Neuronal stem cell (in vitro differentiated cells): ENCODE measurements around the gene SLC25A10.
"Not testable (repeated sequence)": the region's sequence is repeated elsewhere in the genome, so short reads cannot be mapped to it uniquely, and the experiment has no call there.

Source experiments
- DNase-seq: peaks from one replicate; pipeline ENCODE4 v3.0.0-alpha.2; 2013; ENCODE audit warnings: low spot score
- H2AFZ ChIP-seq: one replicate; pipeline ENCODE4 v1.6.1; 2013; ENCODE audit warnings: mild to moderate bottlenecking, low read length, inconsistent platforms
- H2AK5ac ChIP-seq: 2 replicates; pipeline ENCODE4 v1.6.1; 2013; ENCODE audit warnings: low read depth, mild to moderate bottlenecking, inconsistent platforms, low read length, moderate library complexity, mixed read lengths
- H2BK120ac ChIP-seq: 2 replicates; pipeline ENCODE4 v1.6.1; 2013; ENCODE audit warnings: low read depth, mild to moderate bottlenecking, inconsistent platforms, low read length, moderate library complexity, mixed read lengths
- H2BK12ac ChIP-seq: one replicate; pipeline ENCODE4 v1.6.1; 2013; ENCODE audit warnings: low read length, inconsistent platforms
- H2BK15ac ChIP-seq: 2 replicates; pipeline ENCODE4 v1.6.1; 2013; ENCODE audit warnings: mild to moderate bottlenecking, low read length, inconsistent platforms, mixed read lengths
- H2BK5ac ChIP-seq: one replicate; pipeline ENCODE4 v1.6.1; 2013; ENCODE audit warnings: inconsistent platforms, mild to moderate bottlenecking, low read length, moderate library complexity
- H3K14ac ChIP-seq: one replicate; pipeline ENCODE4 v1.6.1; 2013; ENCODE audit warnings: low read length, inconsistent platforms
- H3K18ac ChIP-seq: 2 replicates; pipeline ENCODE4 v1.6.1; 2013; ENCODE audit warnings: low read length, inconsistent platforms
- H3K23ac ChIP-seq: 2 replicates; pipeline ENCODE4 v1.6.1; 2013; ENCODE audit warnings: low read depth, mild to moderate bottlenecking, mixed read lengths, low read length, inconsistent platforms; ENCODE audit not compliant: poor library complexity
- H3K27ac ChIP-seq: replicated peaks from 3 replicates; pipeline ENCODE4 v1.5.1; 2013; ENCODE audit warnings: low read length, inconsistent platforms
- H3K27me3 ChIP-seq, 3 experiments: 2 replicates each; pipeline ENCODE4 v1.6.1; 2013; ENCODE audit warnings: low read length in 3 of 3, mild to moderate bottlenecking in 2 of 3, inconsistent platforms in 1 of 3, low read depth in 1 of 3, mixed read lengths in 1 of 3, moderate library complexity in 1 of 3; ENCODE audit not compliant: control insufficient read depth in 3 of 3, insufficient read depth in 3 of 3
- H3K36me3 ChIP-seq, 2 donors: replicated peaks in 1 of 2; 2 replicates each; pipeline ENCODE4 v1.6.1; 2013; ENCODE audit warnings: low read length in 2 of 2; ENCODE audit not compliant: control insufficient read depth in 2 of 2, insufficient read depth in 2 of 2
- H3K4ac ChIP-seq: 2 replicates; pipeline ENCODE4 v1.6.1; 2013; ENCODE audit warnings: inconsistent platforms, mild to moderate bottlenecking, low read length, moderate library complexity
- H3K4me1 ChIP-seq, 2 donors: 1 replicate in 1 of 2; 2 replicates in 1 of 2; pipeline ENCODE4 v1.6.1; 2013; ENCODE audit warnings: low read length in 2 of 2, low read depth in 1 of 2; ENCODE audit not compliant: control insufficient read depth in 2 of 2, insufficient read depth in 1 of 2
- H3K4me2 ChIP-seq: one replicate; pipeline ENCODE4 v1.6.1; 2013; ENCODE audit warnings: mild to moderate bottlenecking, low read length, inconsistent platforms; ENCODE audit not compliant: insufficient read depth, poor library complexity, severe bottlenecking
- H3K4me3 ChIP-seq, 2 donors: 2 replicates each; pipeline ENCODE4 v1.5.1; 2013; ENCODE audit warnings: low read length in 2 of 2, mild to moderate bottlenecking in 2 of 2, inconsistent platforms in 1 of 2, moderate library complexity in 1 of 2
- H3K79me1 ChIP-seq: one replicate; pipeline ENCODE4 v1.6.1; 2013; ENCODE audit warnings: low read depth, mild to moderate bottlenecking, inconsistent platforms, low read length, moderate library complexity
- H3K9ac ChIP-seq: one replicate; pipeline ENCODE4 v1.6.1; 2013; ENCODE audit warnings: mild to moderate bottlenecking, low read depth, low read length, inconsistent platforms; ENCODE audit not compliant: poor library complexity
- H3K9me3 ChIP-seq, 2 donors: replicated peaks in 1 of 2; 2 replicates each; pipeline versions ENCODE3 to v1.6.1; 2013; ENCODE audit warnings: low read length in 2 of 2, mild to moderate bottlenecking in 2 of 2, inconsistent platforms in 1 of 2, low read depth in 1 of 2, mixed read lengths in 1 of 2, moderate library complexity in 1 of 2; ENCODE audit not compliant: control insufficient read depth in 2 of 2, insufficient read depth in 1 of 2
- H4K8ac ChIP-seq: one replicate; pipeline ENCODE4 v1.6.1; 2013; ENCODE audit warnings: low read depth, mild to moderate bottlenecking, inconsistent platforms, low read length, moderate library complexity
- H4K91ac ChIP-seq: one replicate; pipeline ENCODE4 v1.6.1; 2013; ENCODE audit warnings: low read length, low read depth, mild to moderate bottlenecking, inconsistent platforms; ENCODE audit not compliant: poor library complexity
- WGBS, 2 donors: extraction: QIAGEN DNeasy Blood & Tissue Kit; methylation state at CpG; one replicate each; pipeline ENCODE4 v1.1.7; 2013; ENCODE audit warnings: missing lambda C conversion rate in 2 of 2, mixed read lengths in 1 of 2; ENCODE audit not compliant: insufficient read length in 2 of 2, insufficient replicate concordance in 1 of 2; ENCODE audit errors: extremely low coverage in 2 of 2; 5-methylcytosine and 5-hydroxymethylcytosine counted together

The SLC25A10 gene

GRCh38 chr17:81672954-81673353 is 39.1 kb upstream of the SLC25A10 start:
- H4K91ac ChIP-seq = no peak overlapping the region
- no peak overlapping the region for H3K4ac ChIP-seq
- H3K27ac ChIP-seq = no peak overlapping the region
- no peak overlapping the region for H2AFZ ChIP-seq
- no peak overlapping the region for H2AK5ac ChIP-seq
- no peak for DNase-seq
- no peak overlapping the region for H3K14ac ChIP-seq
- H3K36me3 ChIP-seq = peaks cover 51 to 76% of the 10 kb centered on the region in 2 donors
- no peak overlapping the region for H3K4me3 ChIP-seq
- no peak overlapping the region for H2BK5ac ChIP-seq
- no peak overlapping the region for H2BK12ac ChIP-seq
- H2BK15ac ChIP-seq = no peak overlapping the region
- H3K23ac ChIP-seq = no peak overlapping the region
- peaks cover 12% of the 10 kb centered on the region for H3K79me1 ChIP-seq
- H3K9me3 ChIP-seq = no peaks in the 10 kb centered on the region
- H2BK120ac ChIP-seq = no peak overlapping the region
- no CpG with 5 or more reads among the region's 16 CpGs for WGBS, 2 donors
- no peak overlapping the region for H3K18ac ChIP-seq
- no peak overlapping the region for H4K8ac ChIP-seq
- no peak overlapping the region for H3K9ac ChIP-seq
- H3K4me2 ChIP-seq = no peak overlapping the region
- no peaks in the 10 kb centered on the region for H3K27me3 ChIP-seq
- peaks cover 0 to 3% of the 10 kb centered on the region in 2 donors for H3K4me1 ChIP-seq

GRCh38 chr17:81673561-81674258 is 38.4 kb upstream of the SLC25A10 start:
- Histone ChIP-seq H3K27ac (no peak overlapping the region), H2BK120ac (no peak overlapping the region), H3K4me2 (no peak overlapping the region), H3K18ac (no peak overlapping the region), H3K27me3 (no peaks in the 10 kb centered on the region), H2AFZ (no peak overlapping the region), H2BK5ac (no peak overlapping the region), H3K9me3 (no peaks in the 10 kb centered on the region), H3K4me1 (no peaks in the 10 kb centered on the region), H2BK15ac (no peak overlapping the region), H3K36me3 (peaks cover 44 to 69% of the 10 kb centered on the region in 2 donors), H3K79me1 (peaks cover 11% of the 10 kb centered on the region), H3K4ac (no peak overlapping the region), H3K23ac (no peak overlapping the region), H2AK5ac (no peak overlapping the region), H3K4me3 (no peak overlapping the region), H3K14ac (no peak overlapping the region), H4K8ac (no peak overlapping the region), H2BK12ac (no peak overlapping the region), H4K91ac (no peak overlapping the region), H3K9ac (peak overlapping the region; percentile 44)
- WGBS, 2 donors = no CpG with 5 or more reads among the region's 18 CpGs
- no peak for DNase-seq

DNA sequence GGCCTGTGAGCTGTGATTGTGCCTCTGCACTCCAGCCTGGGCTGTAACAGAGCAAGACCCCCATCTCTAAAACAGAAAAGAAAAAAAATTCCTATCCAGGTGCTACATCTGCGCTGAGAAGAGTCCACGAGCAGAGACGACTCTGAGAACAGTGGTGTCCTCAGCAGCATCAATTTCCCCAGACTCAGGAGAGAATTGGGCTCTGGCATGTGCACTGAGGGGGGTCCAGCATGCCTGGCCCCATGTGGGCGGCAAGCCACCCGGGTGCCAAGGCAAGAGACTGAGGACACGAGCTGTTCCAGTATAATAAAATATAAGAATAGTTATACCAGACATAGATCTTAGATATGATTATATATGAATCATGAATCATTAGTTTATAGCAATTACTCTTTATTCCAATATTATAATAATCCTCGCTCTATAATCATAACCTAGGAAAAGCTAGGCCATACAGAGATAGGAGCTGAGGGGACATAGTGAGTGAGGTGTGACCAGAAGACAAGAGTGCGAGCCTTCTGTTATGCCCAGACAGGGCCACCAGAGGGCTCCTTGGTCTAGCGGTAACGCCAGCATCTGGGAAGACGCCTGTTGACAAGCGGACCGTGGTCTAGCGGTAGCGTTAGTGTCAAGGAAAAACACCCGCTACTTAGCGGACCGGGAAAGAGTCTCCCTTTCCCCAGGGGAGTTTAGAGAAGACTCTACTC is 36.4 kb upstream of the SLC25A10 start:
- H3K4me3 ChIP-seq, H4K8ac ChIP-seq, H3K27me3 ChIP-seq, H3K4me1 ChIP-seq, H3K18ac ChIP-seq, H2AK5ac ChIP-seq, H2BK12ac ChIP-seq, H3K23ac ChIP-seq, DNase-seq, H3K4ac ChIP-seq, H3K9me3 ChIP-seq, H2AFZ ChIP-seq, H2BK120ac ChIP-seq, H3K4me2 ChIP-seq, H2BK5ac ChIP-seq, H4K91ac ChIP-seq, H3K27ac ChIP-seq, H2BK15ac ChIP-seq, H3K14ac ChIP-seq: not testable (repeated sequence)
- peaks cover 32 to 62% of the 10 kb centered on the region in 2 donors for H3K36me3 ChIP-seq
- peaks cover 11% of the 10 kb centered on the region for H3K79me1 ChIP-seq
- H3K9ac ChIP-seq = peak overlapping the region; percentile 24
- WGBS, 2 donors = no CpG with 5 or more reads among the region's 18 CpGs

- H3K4ac ChIP-seq = no peak overlapping the region
- peak overlapping the region; percentile 38 for H3K14ac ChIP-seq
- H2BK15ac ChIP-seq = no peak overlapping the region
- H3K9ac ChIP-seq = no peak overlapping the region
- H4K8ac ChIP-seq = peak overlapping the region; percentile 82
- H2BK120ac ChIP-seq = no peak overlapping the region
- H3K27ac ChIP-seq = no peak overlapping the region
- peak overlapping the region; percentile 37 for H2AK5ac ChIP-seq
- H2BK12ac ChIP-seq = peak overlapping the region; percentile 22
- H3K79me1 ChIP-seq = peaks cover 14% of the 10 kb centered on the region
- no peaks in the 10 kb centered on the region for H3K4me1 ChIP-seq
- H3K18ac ChIP-seq = peak overlapping the region; percentile 8
- peak overlapping the region; percentile 73 for H3K23ac ChIP-seq
- no peak overlapping the region for H2AFZ ChIP-seq
- peaks cover 0 to 2% of the 10 kb centered on the region in 2 donors for H3K9me3 ChIP-seq
- H3K4me3 ChIP-seq = peak overlapping the region in 1 of 2 donors; percentile 6
- no peak overlapping the region for H2BK5ac ChIP-seq
- no peak overlapping the region for H3K4me2 ChIP-seq
- no peaks in the 10 kb centered on the region for H3K27me3 ChIP-seq
- no CpG with 5 or more reads among the region's 17 CpGs for WGBS, 2 donors
- no peak for DNase-seq
- H4K91ac ChIP-seq = no peak overlapping the region
- H3K36me3 ChIP-seq = peaks cover 26 to 62% of the 10 kb centered on the region in 2 donors
These were observed 35.2 kb upstream of the SLC25A10 start for GRCh38 chr17:81676906-81677305.
